Measurements from ENCODE around the gene PLEKHA5.
"Not testable (repeated sequence)": the region's sequence is repeated elsewhere in the genome, so short reads cannot be mapped to it uniquely, and the experiment has no call there.

The PLEKHA5 gene

GRCh38 chr12:19411234-19412204, 282.0 kb downstream of the PLEKHA5 start:
- DNase-seq, result no peak

DNA sequence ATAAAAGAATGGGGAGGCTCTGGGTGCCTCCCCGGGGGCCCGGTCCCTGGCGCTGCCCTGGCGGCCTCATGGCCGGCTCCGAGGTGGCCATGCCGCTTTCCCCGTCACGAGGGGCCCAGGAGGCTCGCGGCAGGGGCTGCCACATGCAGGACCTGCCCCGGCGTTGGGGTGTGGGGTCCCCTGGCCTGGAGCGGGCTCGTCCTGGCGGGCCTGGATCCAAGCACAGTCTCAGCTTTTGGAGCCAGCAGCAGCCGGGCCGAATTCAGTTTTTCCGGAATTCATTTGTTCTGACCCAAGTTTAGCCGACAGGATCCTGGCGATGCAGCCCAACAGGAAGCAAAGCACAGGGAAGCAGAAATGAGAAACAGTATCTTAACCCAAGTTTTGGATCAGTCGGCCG, 283.3 kb downstream of the PLEKHA5 start:
- no peak for DNase-seq

GRCh38 chr12:19413582-19413981, 284.0 kb downstream of the PLEKHA5 start:
- not testable (repeated sequence) for DNase-seq

DNA sequence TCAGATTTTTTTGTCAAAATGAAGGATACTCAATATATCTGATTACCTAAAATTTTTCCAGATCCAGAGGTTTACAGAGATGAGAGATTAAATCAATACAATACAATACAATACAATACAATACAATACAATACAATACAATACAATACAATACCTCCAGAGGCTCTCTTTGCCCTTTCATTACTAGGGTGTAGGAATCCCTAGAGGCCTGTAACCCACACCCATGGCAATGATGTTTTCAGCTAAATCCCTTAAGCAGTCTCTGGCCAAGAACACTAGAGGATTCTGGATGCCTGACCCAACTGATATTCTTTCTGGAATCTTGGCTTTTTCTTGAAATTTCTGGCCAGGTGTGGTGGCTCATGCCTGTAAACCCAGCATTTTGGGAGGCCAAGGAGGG, 286.0 kb downstream of the PLEKHA5 start:
- no peak for DNase-seq

- DNase-seq, result no peak
These were observed 289.6 kb downstream of the PLEKHA5 start for GRCh38 chr12:19419086-19419485.

- no peak for DNase-seq
These were observed 292.2 kb downstream of the PLEKHA5 start for GRCh38 chr12:19421503-19422282.

- DNase-seq, result no peak
These were observed 293.8 kb downstream of the PLEKHA5 start for GRCh38 chr12:19423166-19423930.

Data from CD4-positive, alpha-beta T cell treated with Interleukin-4 for 4 hours (primary cell).